Measurements from ENCODE around the gene TSHZ3.
A peak's percentile ranks its signal among the peaks of the same experiment; 100 is the strongest.

TSHZ3 gene

GRCh38 chr19:31290931-31291590, 58.2 kb downstream of the TSHZ3 start:
- H3K4me1 ChIP-seq (ENCODE audit: control insufficient read depth in 5 of 5, insufficient read depth in 5 of 5, low read length in 5 of 5): peaks cover 0 to 5% (median under 1%) of the 10 kb centered on the region in 5 donors
- no peak overlapping the region for H3K27ac ChIP-seq (ENCODE audit: low read depth, low read length)
- H3K4me3 ChIP-seq (ENCODE audit: low read depth in 1 of 5, low read length in 5 of 5): no peak overlapping the region

GRCh38 chr19:31289976-31290375, 59.3 kb downstream of the TSHZ3 start:
- no peak overlapping the region for H3K27ac ChIP-seq (ENCODE audit: low read depth, low read length)
- peaks cover 0 to 6% (median 0%) of the 10 kb centered on the region in 5 donors for H3K36me3 ChIP-seq (ENCODE audit: control insufficient read depth in 5 of 5, insufficient read depth in 5 of 5, low read length in 5 of 5)
- no peak overlapping the region for H3K4me3 ChIP-seq (ENCODE audit: low read depth in 1 of 5, low read length in 5 of 5)
- H3K9ac ChIP-seq (ENCODE audit: low read length in 5 of 5): no peak overlapping the region
- H3K9me3 ChIP-seq (ENCODE audit: control insufficient read depth in 5 of 5, low read length in 5 of 5): no peaks in the 10 kb centered on the region
- H3K27me3 ChIP-seq (ENCODE audit: control insufficient read depth in 5 of 5, insufficient read depth in 4 of 5, low read length in 5 of 5): no peaks in the 10 kb centered on the region
- H3K4me1 ChIP-seq (ENCODE audit: control insufficient read depth in 5 of 5, insufficient read depth in 5 of 5, low read length in 5 of 5): peaks cover 0 to 9% (median 5%) of the 10 kb centered on the region in 5 donors

More at GRCh38 chr19:31290931-31291590, 58.2 kb downstream of the TSHZ3 start:
- H3K9ac ChIP-seq (ENCODE audit: low read length in 5 of 5): no peak overlapping the region
- H3K36me3 ChIP-seq (ENCODE audit: control insufficient read depth in 5 of 5, insufficient read depth in 5 of 5, low read length in 5 of 5): peaks cover 0 to 6% (median 0%) of the 10 kb centered on the region in 5 donors
- H3K9me3 ChIP-seq (ENCODE audit: control insufficient read depth in 5 of 5, low read length in 5 of 5): no peaks in the 10 kb centered on the region
- H3K27me3 ChIP-seq (ENCODE audit: control insufficient read depth in 5 of 5, insufficient read depth in 4 of 5, low read length in 5 of 5): no peaks in the 10 kb centered on the region

- Histone ChIP-seq H3K27me3 (ENCODE audit: control insufficient read depth in 5 of 5, insufficient read depth in 4 of 5, low read length in 5 of 5) (no peaks in the 10 kb centered on the region), H3K27ac (ENCODE audit: low read depth, low read length) (no peak overlapping the region), H3K4me1 (ENCODE audit: control insufficient read depth in 5 of 5, insufficient read depth in 5 of 5, low read length in 5 of 5) (peaks cover 0 to 9% (median 5%) of the 10 kb centered on the region in 5 donors), H3K4me3 (ENCODE audit: low read depth in 1 of 5, low read length in 5 of 5) (no peak overlapping the region), H3K9ac (ENCODE audit: low read length in 5 of 5) (no peak overlapping the region), H3K9me3 (ENCODE audit: control insufficient read depth in 5 of 5, low read length in 5 of 5) (no peaks in the 10 kb centered on the region), H3K36me3 (ENCODE audit: control insufficient read depth in 5 of 5, insufficient read depth in 5 of 5, low read length in 5 of 5) (peaks cover 0 to 6% (median 0%) of the 10 kb centered on the region in 5 donors)
Observed at GRCh38 chr19:31289381-31289880, 59.8 kb downstream of the TSHZ3 start.

- no peaks in the 10 kb centered on the region for H3K9me3 ChIP-seq (ENCODE audit: control insufficient read depth in 5 of 5, low read length in 5 of 5)
- no peak overlapping the region for H3K27ac ChIP-seq (ENCODE audit: low read depth, low read length)
Observed at GRCh38 chr19:31286491-31286890, 62.7 kb downstream of the TSHZ3 start.

GRCh38 chr19:31285744-31286143, 63.5 kb downstream of the TSHZ3 start:
- Histone ChIP-seq H3K36me3 (ENCODE audit: control insufficient read depth in 5 of 5, insufficient read depth in 5 of 5, low read length in 5 of 5) (peaks cover 0 to 6% (median 0%) of the 10 kb centered on the region in 5 donors), H3K27me3 (ENCODE audit: control insufficient read depth in 5 of 5, insufficient read depth in 4 of 5, low read length in 5 of 5) (no peaks in the 10 kb centered on the region), H3K27ac (ENCODE audit: low read depth, low read length) (no peak overlapping the region), H3K9ac (ENCODE audit: low read length in 5 of 5) (no peak overlapping the region), H3K4me1 (ENCODE audit: control insufficient read depth in 5 of 5, insufficient read depth in 5 of 5, low read length in 5 of 5) (peaks cover 0 to 9% (median 5%) of the 10 kb centered on the region in 5 donors), H3K4me3 (ENCODE audit: low read depth in 1 of 5, low read length in 5 of 5) (peak overlapping the region in 4 of 5 donors; percentile 32 to 54 (median 44)), H3K9me3 (ENCODE audit: control insufficient read depth in 5 of 5, low read length in 5 of 5) (no peaks in the 10 kb centered on the region)

More at GRCh38 chr19:31286491-31286890, 62.7 kb downstream of the TSHZ3 start:
- Histone ChIP-seq H3K9ac (ENCODE audit: low read length in 5 of 5) (no peak overlapping the region), H3K4me1 (ENCODE audit: control insufficient read depth in 5 of 5, insufficient read depth in 5 of 5, low read length in 5 of 5) (peaks cover 0 to 9% (median 5%) of the 10 kb centered on the region in 5 donors), H3K27me3 (ENCODE audit: control insufficient read depth in 5 of 5, insufficient read depth in 4 of 5, low read length in 5 of 5) (no peaks in the 10 kb centered on the region), H3K36me3 (ENCODE audit: control insufficient read depth in 5 of 5, insufficient read depth in 5 of 5, low read length in 5 of 5) (peaks cover 0 to 6% (median 0%) of the 10 kb centered on the region in 5 donors), H3K4me3 (ENCODE audit: low read depth in 1 of 5, low read length in 5 of 5) (no peak overlapping the region)

- H3K4me1 ChIP-seq (ENCODE audit: control insufficient read depth in 5 of 5, insufficient read depth in 5 of 5, low read length in 5 of 5): peaks cover 0 to 9% (median 5%) of the 10 kb centered on the region in 5 donors
Observed at GRCh38 chr19:31284621-31285020, 64.6 kb downstream of the TSHZ3 start.

GRCh38 chr19:31283701-31284100, 65.5 kb downstream of the TSHZ3 start:
- H3K9me3 ChIP-seq (ENCODE audit: control insufficient read depth in 5 of 5, low read length in 5 of 5): no peaks in the 10 kb centered on the region
- H3K9ac ChIP-seq (ENCODE audit: low read length in 5 of 5): no peak overlapping the region
- H3K27ac ChIP-seq (ENCODE audit: low read depth, low read length): no peak overlapping the region
- H3K4me3 ChIP-seq (ENCODE audit: low read depth in 1 of 5, low read length in 5 of 5): no peak overlapping the region
- H3K36me3 ChIP-seq (ENCODE audit: control insufficient read depth in 5 of 5, insufficient read depth in 5 of 5, low read length in 5 of 5): peaks cover 0 to 15% (median 7%) of the 10 kb centered on the region in 5 donors
- no peaks in the 10 kb centered on the region for H3K27me3 ChIP-seq (ENCODE audit: control insufficient read depth in 5 of 5, insufficient read depth in 4 of 5, low read length in 5 of 5)
- H3K4me1 ChIP-seq (ENCODE audit: control insufficient read depth in 5 of 5, insufficient read depth in 5 of 5, low read length in 5 of 5): peaks cover 0 to 9% (median 5%) of the 10 kb centered on the region in 5 donors

More at GRCh38 chr19:31284621-31285020, 64.6 kb downstream of the TSHZ3 start:
- Histone ChIP-seq H3K9ac (ENCODE audit: low read length in 5 of 5) (no peak overlapping the region), H3K4me3 (ENCODE audit: low read depth in 1 of 5, low read length in 5 of 5) (no peak overlapping the region), H3K27me3 (ENCODE audit: control insufficient read depth in 5 of 5, insufficient read depth in 4 of 5, low read length in 5 of 5) (no peaks in the 10 kb centered on the region), H3K9me3 (ENCODE audit: control insufficient read depth in 5 of 5, low read length in 5 of 5) (no peaks in the 10 kb centered on the region), H3K36me3 (ENCODE audit: control insufficient read depth in 5 of 5, insufficient read depth in 5 of 5, low read length in 5 of 5) (peaks cover 0 to 6% (median 0%) of the 10 kb centered on the region in 5 donors), H3K27ac (ENCODE audit: low read depth, low read length) (no peak overlapping the region)

- no peaks in the 10 kb centered on the region for H3K27me3 ChIP-seq (ENCODE audit: control insufficient read depth in 5 of 5, insufficient read depth in 4 of 5, low read length in 5 of 5)
- H3K9ac ChIP-seq (ENCODE audit: low read length in 5 of 5): no peak overlapping the region
- H3K9me3 ChIP-seq (ENCODE audit: control insufficient read depth in 5 of 5, low read length in 5 of 5): no peaks in the 10 kb centered on the region
- H3K4me3 ChIP-seq (ENCODE audit: low read depth in 1 of 5, low read length in 5 of 5): no peak overlapping the region
- H3K4me1 ChIP-seq (ENCODE audit: control insufficient read depth in 5 of 5, insufficient read depth in 5 of 5, low read length in 5 of 5): peaks cover 0 to 9% (median 5%) of the 10 kb centered on the region in 5 donors
- H3K27ac ChIP-seq (ENCODE audit: low read depth, low read length): no peak overlapping the region
- H3K36me3 ChIP-seq (ENCODE audit: control insufficient read depth in 5 of 5, insufficient read depth in 5 of 5, low read length in 5 of 5): peaks cover 0 to 23% (median 14%) of the 10 kb centered on the region in 5 donors
Observed at GRCh38 chr19:31282346-31282745, 66.9 kb downstream of the TSHZ3 start.

- Histone ChIP-seq H3K27ac (ENCODE audit: low read depth, low read length) (no peak overlapping the region), H3K27me3 (ENCODE audit: control insufficient read depth in 5 of 5, insufficient read depth in 4 of 5, low read length in 5 of 5) (no peaks in the 10 kb centered on the region), H3K36me3 (ENCODE audit: control insufficient read depth in 5 of 5, insufficient read depth in 5 of 5, low read length in 5 of 5) (peaks cover 4 to 34% (median 17%) of the 10 kb centered on the region in 5 donors), H3K4me1 (ENCODE audit: control insufficient read depth in 5 of 5, insufficient read depth in 5 of 5, low read length in 5 of 5) (peaks cover 0 to under 1% (median 0%) of the 10 kb centered on the region in 5 donors), H3K9me3 (ENCODE audit: control insufficient read depth in 5 of 5, low read length in 5 of 5) (no peaks in the 10 kb centered on the region), H3K9ac (ENCODE audit: low read length in 5 of 5) (no peak overlapping the region), H3K4me3 (ENCODE audit: low read depth in 1 of 5, low read length in 5 of 5) (no peak overlapping the region)
Observed at GRCh38 chr19:31280287-31281006, 68.8 kb downstream of the TSHZ3 start.

GRCh38 chr19:31279436-31279765, 69.8 kb downstream of the TSHZ3 start:
- H3K27ac ChIP-seq (ENCODE audit: low read depth, low read length): no peak overlapping the region
- H3K9me3 ChIP-seq (ENCODE audit: control insufficient read depth in 5 of 5, low read length in 5 of 5): no peaks in the 10 kb centered on the region
- H3K4me1 ChIP-seq (ENCODE audit: control insufficient read depth in 5 of 5, insufficient read depth in 5 of 5, low read length in 5 of 5): no peaks in the 10 kb centered on the region
- peaks cover 4 to 34% (median 17%) of the 10 kb centered on the region in 5 donors for H3K36me3 ChIP-seq (ENCODE audit: control insufficient read depth in 5 of 5, insufficient read depth in 5 of 5, low read length in 5 of 5)
- H3K9ac ChIP-seq (ENCODE audit: low read length in 5 of 5): no peak overlapping the region
- H3K27me3 ChIP-seq (ENCODE audit: control insufficient read depth in 5 of 5, insufficient read depth in 4 of 5, low read length in 5 of 5): no peaks in the 10 kb centered on the region
- no peak overlapping the region for H3K4me3 ChIP-seq (ENCODE audit: low read depth in 1 of 5, low read length in 5 of 5)
